Neutrophil (primary cell): Measurements from ENCODE around the gene CEP250.

Experiments used
- H3K27ac ChIP-seq: fragments of 200-600 bp; sonication (generic); 2 replicates; pipeline ENCODE4 v1.5.1; 2016; ENCODE audit warnings: mild to moderate bottlenecking, moderate library complexity
- H3K27me3 ChIP-seq: fragments of 200-600 bp; sonication (generic); 2 replicates; pipeline ENCODE4 v1.6.0; 2016; ENCODE audit warnings: mild to moderate bottlenecking
- H3K36me3 ChIP-seq: fragments of 200-600 bp; sonication (generic); 2 replicates; pipeline ENCODE4 v1.5.1; 2017
- H3K4me1 ChIP-seq, 2 experiments: fragments of 200-600 bp in 1 of 2; sonication (generic) in 1 of 2; 1 replicate in 1 of 2; 2 replicates in 1 of 2; pipeline versions ENCODE4 v1.5.1 to v1.6.1; 2013 to 2016; ENCODE audit warnings: low read depth in 1 of 2, low read length in 1 of 2, mild to moderate bottlenecking in 1 of 2, moderate library complexity in 1 of 2; ENCODE audit not compliant: control insufficient read depth in 1 of 2, insufficient read depth in 1 of 2
- H3K4me3 ChIP-seq, 2 experiments: fragments of 200-600 bp in 1 of 2; sonication (generic) in 1 of 2; 1 replicate in 1 of 2; 2 replicates in 1 of 2; pipeline ENCODE4 v1.5.1; 2013 to 2016; ENCODE audit warnings: low read depth in 1 of 2, low read length in 1 of 2, mild to moderate bottlenecking in 1 of 2, moderate library complexity in 1 of 2
- H3K9me3 ChIP-seq: fragments of 200-600 bp; sonication (generic); 2 replicates; pipeline ENCODE4 v1.5.1; 2016
- TF ChIP-seq, protein P1 (sequence below): fragments of 200-600 bp; sonication (generic); IDR thresholded peaks from 2 replicates; pipeline ENCODE4 v1.5.1; 2016; ENCODE audit warnings: antibody characterized with exemption

The CEP250 gene

DNA sequence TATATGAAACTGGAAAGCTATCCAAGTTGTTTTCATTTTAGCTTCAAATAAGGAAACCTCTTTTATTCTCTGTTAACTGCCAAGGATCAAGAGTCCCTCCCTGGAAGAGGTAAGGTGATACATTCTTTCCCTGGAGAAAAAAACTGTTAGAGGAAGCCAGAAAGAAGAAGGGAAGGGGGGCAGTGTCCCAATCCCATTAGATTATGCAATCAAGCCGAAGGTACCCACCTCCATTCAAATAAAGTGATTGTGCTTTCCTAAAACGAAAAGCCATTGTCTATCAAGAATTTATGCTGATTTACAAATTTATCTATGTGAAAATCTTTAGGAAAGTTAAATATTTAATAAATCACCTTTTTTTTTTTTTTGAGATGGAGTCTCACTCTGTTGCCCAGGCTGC is 34.1 kb upstream of the CEP250 start:
- Histone ChIP-seq H3K4me3 (no peak overlapping the region), H3K27ac (no peak overlapping the region), H3K4me1 (no peaks in the 10 kb centered on the region), H3K27me3 (peaks cover 42% of the 10 kb centered on the region), H3K9me3 (no peaks in the 10 kb centered on the region), H3K36me3 (no peaks in the 10 kb centered on the region)
- TF ChIP-seq, protein P1, sequence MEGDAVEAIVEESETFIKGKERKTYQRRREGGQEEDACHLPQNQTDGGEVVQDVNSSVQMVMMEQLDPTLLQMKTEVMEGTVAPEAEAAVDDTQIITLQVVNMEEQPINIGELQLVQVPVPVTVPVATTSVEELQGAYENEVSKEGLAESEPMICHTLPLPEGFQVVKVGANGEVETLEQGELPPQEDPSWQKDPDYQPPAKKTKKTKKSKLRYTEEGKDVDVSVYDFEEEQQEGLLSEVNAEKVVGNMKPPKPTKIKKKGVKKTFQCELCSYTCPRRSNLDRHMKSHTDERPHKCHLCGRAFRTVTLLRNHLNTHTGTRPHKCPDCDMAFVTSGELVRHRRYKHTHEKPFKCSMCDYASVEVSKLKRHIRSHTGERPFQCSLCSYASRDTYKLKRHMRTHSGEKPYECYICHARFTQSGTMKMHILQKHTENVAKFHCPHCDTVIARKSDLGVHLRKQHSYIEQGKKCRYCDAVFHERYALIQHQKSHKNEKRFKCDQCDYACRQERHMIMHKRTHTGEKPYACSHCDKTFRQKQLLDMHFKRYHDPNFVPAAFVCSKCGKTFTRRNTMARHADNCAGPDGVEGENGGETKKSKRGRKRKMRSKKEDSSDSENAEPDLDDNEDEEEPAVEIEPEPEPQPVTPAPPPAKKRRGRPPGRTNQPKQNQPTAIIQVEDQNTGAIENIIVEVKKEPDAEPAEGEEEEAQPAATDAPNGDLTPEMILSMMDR, result no peak

DNA sequence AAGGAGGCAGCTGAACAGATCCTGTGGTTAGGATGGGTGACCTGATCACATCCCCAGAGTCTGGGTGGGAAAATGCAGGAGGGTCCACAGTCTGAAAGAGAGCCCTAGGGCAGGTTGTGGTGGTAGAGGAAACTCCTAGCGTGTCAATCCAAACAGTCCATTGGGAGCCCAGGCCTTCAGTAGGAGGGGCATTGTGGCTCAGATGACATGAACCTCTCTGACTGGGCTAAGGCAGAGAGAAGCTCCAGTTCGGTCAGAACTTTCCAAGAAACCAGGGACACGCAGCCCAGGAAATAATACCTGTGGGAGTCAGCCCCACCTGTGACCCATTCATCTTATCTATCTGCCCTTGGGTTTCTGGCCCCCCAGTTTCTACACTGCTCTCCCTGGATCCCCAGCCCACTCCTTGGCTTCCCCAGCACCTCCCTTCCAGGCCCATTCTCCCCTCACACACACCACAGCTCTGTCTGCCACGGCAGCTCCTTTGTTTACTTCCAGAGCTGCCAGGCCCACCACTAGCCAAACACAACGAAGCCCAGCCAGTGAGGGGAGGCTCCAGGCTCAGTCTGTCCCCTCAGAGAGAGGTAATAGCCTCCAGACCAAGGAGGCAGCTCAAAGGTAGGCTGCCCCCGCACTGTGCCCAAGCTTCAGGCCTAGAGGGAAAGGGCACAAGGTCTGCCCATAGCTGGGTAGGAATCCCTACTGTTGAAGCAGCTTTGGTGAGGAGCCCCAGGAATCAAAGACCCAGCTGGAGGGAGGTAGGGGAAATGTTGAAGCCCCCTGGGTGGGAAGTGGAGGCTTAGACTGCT is 23.6 kb upstream of the CEP250 start:
- Histone ChIP-seq H3K9me3 (no peaks in the 10 kb centered on the region), H3K27me3 (no peaks in the 10 kb centered on the region), H3K4me3 (no peak overlapping the region), H3K36me3 (no peaks in the 10 kb centered on the region), H3K4me1 (no peaks in the 10 kb centered on the region), H3K27ac (no peak overlapping the region)
- TF ChIP-seq, protein P1, result no peak

DNA sequence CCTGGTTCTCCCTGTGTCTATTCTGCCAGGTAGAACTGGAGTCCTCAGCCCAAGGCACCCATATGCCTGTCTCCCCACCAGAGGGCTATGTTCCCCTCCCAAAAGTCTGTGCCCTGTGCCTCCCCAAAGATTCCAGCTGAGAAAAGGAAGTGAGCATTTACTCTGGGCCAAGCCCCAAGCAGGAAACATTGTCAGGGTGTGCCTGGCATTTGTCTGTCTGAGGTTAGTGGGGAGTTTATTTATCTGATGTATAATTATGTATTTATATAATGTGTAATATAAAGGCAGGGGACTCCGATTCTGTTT is 23.0 kb upstream of the CEP250 start:
- Histone ChIP-seq H3K4me1 (no peaks in the 10 kb centered on the region), H3K27ac (no peak overlapping the region), H3K27me3 (no peaks in the 10 kb centered on the region), H3K9me3 (no peaks in the 10 kb centered on the region), H3K4me3 (no peak overlapping the region), H3K36me3 (no peaks in the 10 kb centered on the region)
- TF ChIP-seq, protein P1, result no peak

DNA sequence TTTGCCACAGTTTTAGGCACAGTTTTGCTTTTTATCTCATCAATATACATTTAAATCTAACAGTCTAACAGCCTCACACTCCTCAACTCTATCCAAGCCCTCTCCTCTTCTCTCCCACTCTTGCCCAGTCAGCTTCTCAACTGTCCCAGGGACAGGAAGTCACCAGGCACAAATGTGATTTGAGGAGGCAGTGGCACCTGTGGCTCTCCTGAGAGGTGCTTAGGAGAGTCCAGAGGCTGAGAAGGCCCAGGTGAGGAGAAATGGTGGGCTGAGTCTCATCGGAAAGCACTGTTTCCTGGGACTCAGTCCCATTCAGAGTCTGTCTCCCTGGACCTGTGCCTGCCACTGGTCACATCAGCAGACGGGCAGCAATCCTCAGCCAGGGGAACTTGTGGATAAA is 22.1 kb upstream of the CEP250 start:
- no peaks in the 10 kb centered on the region for H3K4me1 ChIP-seq
- H3K27me3 ChIP-seq, result no peaks in the 10 kb centered on the region
- H3K9me3 ChIP-seq, result no peaks in the 10 kb centered on the region
- H3K36me3 ChIP-seq, result no peaks in the 10 kb centered on the region
- H3K4me3 ChIP-seq, result no peak overlapping the region
- TF ChIP-seq, protein P1, result no peak
- H3K27ac ChIP-seq, result no peak overlapping the region

DNA sequence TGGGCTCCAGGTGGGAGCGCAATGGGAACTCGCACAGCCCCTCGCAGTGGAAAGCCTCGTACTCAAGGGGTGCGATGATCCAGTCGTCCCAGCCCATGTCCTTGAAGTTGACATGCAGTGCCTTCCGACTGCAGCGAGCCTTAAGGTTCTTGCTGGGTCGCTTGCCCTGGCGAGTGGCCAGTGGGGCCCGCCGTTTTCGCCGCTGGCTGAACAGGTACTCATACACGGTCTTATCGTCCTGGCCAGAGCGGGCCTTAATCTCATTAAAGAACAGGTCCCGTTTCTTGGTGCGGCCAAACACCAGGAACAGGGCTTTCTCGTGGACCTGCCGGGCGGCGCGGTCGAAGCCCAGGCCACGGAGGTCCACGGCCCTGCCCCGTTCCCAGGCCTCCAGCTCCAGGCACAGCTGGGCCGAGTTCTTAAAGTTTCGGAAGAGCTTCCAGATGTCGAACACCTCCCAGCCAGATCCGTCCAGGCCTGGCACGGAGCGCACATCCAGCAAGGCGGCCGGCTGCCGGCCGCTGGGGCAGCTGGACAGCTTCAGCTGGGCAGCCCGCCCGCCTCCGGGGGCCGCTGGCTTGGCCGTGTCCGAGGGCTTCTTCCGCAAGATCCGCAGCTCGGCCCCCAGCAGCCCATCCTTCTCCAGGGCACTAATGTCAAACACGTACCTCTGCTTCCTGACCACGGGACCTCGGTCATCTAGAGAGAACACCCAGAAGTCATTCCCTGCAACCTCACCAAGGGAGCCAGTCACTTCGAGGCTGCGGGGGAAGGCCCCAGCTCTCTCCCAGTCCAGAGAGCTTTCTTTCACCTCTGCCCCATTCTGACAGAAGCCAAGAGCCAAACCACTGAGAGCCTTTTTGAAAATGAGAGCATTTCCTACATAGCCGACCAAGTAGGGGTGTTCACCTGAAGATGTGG is 21.1 kb upstream of the CEP250 start:
- peaks cover 2% of the 10 kb centered on the region for H3K27me3 ChIP-seq
- no peaks in the 10 kb centered on the region for H3K9me3 ChIP-seq
- no peaks in the 10 kb centered on the region for H3K4me1 ChIP-seq
- H3K36me3 ChIP-seq, result no peaks in the 10 kb centered on the region
- TF ChIP-seq, protein P1, result no peak
- no peak overlapping the region for H3K27ac ChIP-seq
- no peak overlapping the region for H3K4me3 ChIP-seq
